OCI-LY1 (cell line): ENCODE results near the gene DEFB116.

ENCODE experiments used
- EZH2 ChIP-seq: fragments of 200-600 bp; sonication (generic), shearing (Covaris generic); IDR thresholded peaks from 2 replicates; pipeline ENCODE4 v1.8.0; 2017; ENCODE audit warnings: borderline replicate concordance, mixed run types, mild to moderate bottlenecking, antibody characterized with exemption, low read length, moderate library complexity, mixed read lengths
- TF ChIP-seq, protein P1 (sequence below): fragments of 200-600 bp; sonication (generic), shearing (Covaris generic); IDR thresholded peaks from 2 replicates; pipeline ENCODE4 v1.5.1; 2017; ENCODE audit warnings: mild to moderate bottlenecking, antibody characterized with exemption, low read length, moderate library complexity, mixed read lengths

- TF ChIP-seq, protein P1, sequence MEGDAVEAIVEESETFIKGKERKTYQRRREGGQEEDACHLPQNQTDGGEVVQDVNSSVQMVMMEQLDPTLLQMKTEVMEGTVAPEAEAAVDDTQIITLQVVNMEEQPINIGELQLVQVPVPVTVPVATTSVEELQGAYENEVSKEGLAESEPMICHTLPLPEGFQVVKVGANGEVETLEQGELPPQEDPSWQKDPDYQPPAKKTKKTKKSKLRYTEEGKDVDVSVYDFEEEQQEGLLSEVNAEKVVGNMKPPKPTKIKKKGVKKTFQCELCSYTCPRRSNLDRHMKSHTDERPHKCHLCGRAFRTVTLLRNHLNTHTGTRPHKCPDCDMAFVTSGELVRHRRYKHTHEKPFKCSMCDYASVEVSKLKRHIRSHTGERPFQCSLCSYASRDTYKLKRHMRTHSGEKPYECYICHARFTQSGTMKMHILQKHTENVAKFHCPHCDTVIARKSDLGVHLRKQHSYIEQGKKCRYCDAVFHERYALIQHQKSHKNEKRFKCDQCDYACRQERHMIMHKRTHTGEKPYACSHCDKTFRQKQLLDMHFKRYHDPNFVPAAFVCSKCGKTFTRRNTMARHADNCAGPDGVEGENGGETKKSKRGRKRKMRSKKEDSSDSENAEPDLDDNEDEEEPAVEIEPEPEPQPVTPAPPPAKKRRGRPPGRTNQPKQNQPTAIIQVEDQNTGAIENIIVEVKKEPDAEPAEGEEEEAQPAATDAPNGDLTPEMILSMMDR: no peak
- no peak for TF ChIP-seq EZH2
Measured at GRCh38 chr20:31322504-31322903, 14.1 kb upstream of the DEFB116 start.
